ENCODE measurements around the gene UPP1.

The UPP1 gene

DNA sequence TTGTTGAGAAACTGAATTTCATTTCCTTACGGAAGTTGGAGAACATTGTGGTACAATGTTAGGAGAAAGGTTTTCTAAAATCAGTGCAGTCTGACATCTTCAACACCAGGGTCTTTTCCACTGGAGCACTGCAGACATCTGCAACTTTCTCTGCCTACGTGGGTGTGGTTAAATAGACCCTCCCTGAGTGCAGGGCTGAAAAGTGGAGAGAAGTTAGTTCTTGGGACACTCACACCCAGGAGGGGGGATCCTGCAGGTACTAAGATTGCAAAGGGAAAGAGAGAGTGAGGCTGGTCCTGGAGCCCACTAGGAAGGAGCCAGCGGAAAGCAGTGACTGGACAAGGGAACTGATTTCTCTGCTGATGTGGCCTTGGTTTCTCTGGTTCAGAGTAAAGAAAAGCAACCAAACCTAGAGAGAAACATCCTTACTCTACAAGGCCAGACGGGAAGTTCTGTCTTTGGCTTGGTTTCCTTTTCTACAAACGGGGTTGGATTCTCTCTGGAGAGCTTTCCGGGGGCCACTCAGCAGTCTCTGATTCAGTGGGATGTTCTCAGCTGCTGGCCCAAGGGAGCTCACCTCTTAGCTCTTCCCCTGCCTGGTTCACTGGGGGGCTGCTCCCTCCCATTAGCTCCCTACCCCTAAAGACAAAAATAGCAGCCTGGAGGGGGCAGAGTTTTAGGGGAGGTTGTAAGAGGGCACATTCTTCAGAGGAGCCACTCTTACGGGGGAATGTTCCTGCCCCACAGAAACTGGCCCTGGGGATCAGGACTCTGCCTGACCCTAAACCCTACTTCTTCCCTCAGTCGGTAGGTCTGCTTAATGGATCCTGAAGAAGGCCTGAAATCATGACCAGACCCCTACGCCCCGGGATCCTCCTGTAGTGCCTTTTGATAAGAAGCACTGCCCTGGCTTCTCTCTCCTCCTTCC, 2.7 kb downstream of the UPP1 start:
- no peak for DNase-seq (ENCODE audit: extremely low read depth, low read depth)
- no peak overlapping the region for H3K4me3 ChIP-seq (replicated peaks; ENCODE audit: low read depth, low read length)
- TF ChIP-seq, protein P1, sequence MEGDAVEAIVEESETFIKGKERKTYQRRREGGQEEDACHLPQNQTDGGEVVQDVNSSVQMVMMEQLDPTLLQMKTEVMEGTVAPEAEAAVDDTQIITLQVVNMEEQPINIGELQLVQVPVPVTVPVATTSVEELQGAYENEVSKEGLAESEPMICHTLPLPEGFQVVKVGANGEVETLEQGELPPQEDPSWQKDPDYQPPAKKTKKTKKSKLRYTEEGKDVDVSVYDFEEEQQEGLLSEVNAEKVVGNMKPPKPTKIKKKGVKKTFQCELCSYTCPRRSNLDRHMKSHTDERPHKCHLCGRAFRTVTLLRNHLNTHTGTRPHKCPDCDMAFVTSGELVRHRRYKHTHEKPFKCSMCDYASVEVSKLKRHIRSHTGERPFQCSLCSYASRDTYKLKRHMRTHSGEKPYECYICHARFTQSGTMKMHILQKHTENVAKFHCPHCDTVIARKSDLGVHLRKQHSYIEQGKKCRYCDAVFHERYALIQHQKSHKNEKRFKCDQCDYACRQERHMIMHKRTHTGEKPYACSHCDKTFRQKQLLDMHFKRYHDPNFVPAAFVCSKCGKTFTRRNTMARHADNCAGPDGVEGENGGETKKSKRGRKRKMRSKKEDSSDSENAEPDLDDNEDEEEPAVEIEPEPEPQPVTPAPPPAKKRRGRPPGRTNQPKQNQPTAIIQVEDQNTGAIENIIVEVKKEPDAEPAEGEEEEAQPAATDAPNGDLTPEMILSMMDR (IDR thresholded peaks at IDR 0.05; ENCODE audit: low read depth, low read length, missing control alignments): no peak

DNA sequence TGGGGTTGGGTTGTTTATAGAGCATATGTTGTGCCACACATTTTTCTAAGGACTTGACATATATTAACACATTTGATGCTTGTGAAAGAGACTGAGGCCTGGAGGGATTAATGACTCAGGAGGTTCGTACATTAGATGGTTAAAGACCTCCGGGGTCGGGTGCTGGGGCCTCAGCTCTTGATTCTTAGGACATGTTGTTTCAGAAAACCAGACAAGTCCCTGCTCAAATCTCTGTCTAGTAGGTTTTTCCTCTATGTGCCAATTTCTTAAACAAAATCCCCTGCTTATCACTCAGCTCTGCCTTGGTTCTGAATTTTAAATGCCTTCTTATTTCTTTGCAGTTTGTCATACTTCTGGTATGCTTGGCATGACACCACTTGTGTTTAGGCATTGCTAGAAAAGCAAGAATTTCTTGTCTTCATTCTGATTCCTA, 5.8 kb downstream of the UPP1 start:
- no peak for DNase-seq (ENCODE audit: extremely low read depth, low read depth)
- no peak overlapping the region for H3K4me3 ChIP-seq (replicated peaks; ENCODE audit: low read depth, low read length)
- TF ChIP-seq, protein P1 (IDR thresholded peaks at IDR 0.05; ENCODE audit: low read depth, low read length, missing control alignments): no peak

DNA sequence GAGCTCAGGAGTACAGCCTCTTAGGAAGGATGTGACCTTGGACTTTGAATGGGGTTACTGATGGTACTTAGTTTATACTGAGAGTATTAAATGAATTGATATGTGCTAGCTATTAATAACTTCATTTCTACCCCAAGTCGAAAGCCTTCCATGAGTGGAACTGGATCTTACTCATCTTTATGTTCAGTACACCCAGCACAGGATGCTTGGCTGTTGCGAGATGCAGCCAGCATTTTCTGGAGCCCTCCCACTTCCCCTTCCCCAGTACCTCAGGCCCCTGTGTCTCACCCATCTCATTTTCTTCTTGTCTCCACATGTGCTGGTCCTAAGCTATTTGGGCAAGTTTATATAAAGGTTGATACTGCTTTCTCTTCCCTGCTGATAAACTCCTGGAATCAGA, 7.2 kb downstream of the UPP1 start:
- no peak for DNase-seq (ENCODE audit: extremely low read depth, low read depth)
- TF ChIP-seq, protein P1 (IDR thresholded peaks at IDR 0.05; ENCODE audit: low read depth, low read length, missing control alignments): no peak
- no peak overlapping the region for H3K4me3 ChIP-seq (replicated peaks; ENCODE audit: low read depth, low read length)

DNA sequence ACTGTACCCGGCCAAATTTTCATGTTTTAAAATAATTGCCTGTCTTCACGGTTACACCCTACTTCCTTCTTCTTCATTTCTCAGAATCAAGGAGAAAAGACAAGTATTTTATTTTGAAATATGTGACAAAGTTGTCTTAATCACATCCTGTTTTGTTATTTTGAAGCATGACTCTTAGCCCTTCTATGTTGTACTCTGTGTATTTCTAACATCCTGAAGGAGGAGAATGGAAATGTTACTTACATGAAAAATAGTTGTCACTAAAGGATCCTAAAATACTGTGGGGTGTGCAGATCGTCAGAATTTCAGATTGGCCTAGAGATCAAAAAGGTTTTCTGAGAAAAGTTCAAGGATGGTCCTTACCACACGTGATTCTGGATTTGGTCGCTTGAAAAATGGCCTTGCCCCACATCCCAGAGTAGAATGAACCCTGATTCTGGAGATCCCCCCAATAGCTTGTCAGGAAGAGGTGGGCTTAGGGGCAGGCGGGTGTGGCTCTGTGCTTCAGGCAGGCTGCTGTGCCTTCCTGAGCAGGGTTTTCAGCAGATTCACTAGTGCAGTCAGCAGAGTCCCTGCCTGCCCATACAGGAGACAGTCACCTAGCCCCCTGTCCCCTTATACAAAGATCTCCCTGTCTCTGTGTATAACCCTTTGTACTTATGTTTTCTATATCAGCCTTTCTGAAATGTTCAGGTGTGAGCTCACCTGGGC, 8.6 kb downstream of the UPP1 start:
- no peak overlapping the region for H3K4me3 ChIP-seq (replicated peaks; ENCODE audit: low read depth, low read length)
- no peak for DNase-seq (ENCODE audit: extremely low read depth, low read depth)
- TF ChIP-seq, protein P1 (IDR thresholded peaks at IDR 0.05; ENCODE audit: low read depth, low read length, missing control alignments): no peak

DNA sequence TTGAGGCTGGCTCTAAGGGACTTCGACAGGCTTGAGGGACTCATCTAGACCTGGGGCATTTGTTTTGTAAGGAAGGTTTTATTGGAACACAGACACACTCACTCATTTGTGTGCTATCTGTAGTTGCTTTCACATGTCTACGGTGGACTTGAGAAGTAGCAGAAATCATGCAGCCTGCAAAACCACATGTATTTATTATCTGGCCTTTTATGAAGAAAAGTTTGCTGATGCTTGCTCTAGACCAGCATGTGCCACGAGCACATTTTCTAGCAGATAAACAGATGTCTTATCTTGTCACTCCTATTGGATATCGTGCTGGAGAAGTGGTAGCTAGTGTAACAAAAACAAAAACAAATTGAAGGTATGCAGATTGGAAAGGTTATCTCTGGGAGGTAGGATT, 9.8 kb downstream of the UPP1 start:
- H3K4me3 ChIP-seq (replicated peaks; ENCODE audit: low read depth, low read length): no peak overlapping the region
- TF ChIP-seq, protein P1 (IDR thresholded peaks at IDR 0.05; ENCODE audit: low read depth, low read length, missing control alignments): no peak
- no peak for DNase-seq (ENCODE audit: extremely low read depth, low read depth)

DNA sequence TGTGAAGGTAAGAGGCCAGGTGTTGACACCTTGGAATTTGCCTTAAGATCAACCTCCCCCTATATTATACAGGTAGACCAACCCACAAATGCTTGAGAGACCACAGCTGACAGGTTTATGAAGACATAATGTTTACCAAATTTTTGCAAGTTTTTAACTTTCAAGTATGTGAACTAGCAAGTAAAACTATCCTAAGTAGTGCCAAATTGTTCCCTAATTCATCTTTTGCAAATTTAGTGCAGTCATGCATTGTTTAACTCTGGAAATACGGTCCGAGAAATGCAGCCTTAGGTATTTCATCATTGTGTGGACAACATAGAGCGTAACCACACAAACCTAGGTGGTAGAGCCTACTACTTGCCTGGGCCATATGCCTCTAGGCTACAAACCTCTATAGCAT, 10.7 kb downstream of the UPP1 start:
- H3K4me3 ChIP-seq (replicated peaks; ENCODE audit: low read depth, low read length): no peak overlapping the region
- DNase-seq (ENCODE audit: extremely low read depth, low read depth): no peak
- TF ChIP-seq, protein P1 (IDR thresholded peaks at IDR 0.05; ENCODE audit: low read depth, low read length, missing control alignments): no peak

Measured in HFF-Myc (cell line).